ENCODE data around the gene PSD2.

PSD2 gene

GRCh38 chr5:139843991-139844390, 48.4 kb downstream of the PSD2 start:
- ChIA-PET CTCF (interaction anchor here (0.7 to 9.0 kb wide), 25 partner anchors 8 to 154 kb away, joined by 3 to 108 read pairs (median 5); no protein-coding TSS in a partner anchor), POLR2A (interaction anchor here (0.6 kb wide), 1 partner anchor 1163 kb away, joined by 8 read pairs; no protein-coding TSS in a partner anchor)
- no peak for TF ChIP-seq CTCF (IDR thresholded peaks at IDR 0.05; ENCODE audit: control extremely low read depth, extremely low read depth, low read depth, missing control alignments)
- peak; percentile 41 for DNase-seq (ENCODE audit: extremely low spot score)

- DNase-seq (ENCODE audit: extremely low spot score) = peak; percentile 84
- POLR2A ChIA-PET = interaction anchor here (0.6 kb wide), 1 partner anchor 1163 kb away, joined by 8 read pairs; no protein-coding TSS in a partner anchor
- TF ChIP-seq CTCF (IDR thresholded peaks at IDR 0.05; ENCODE audit: control extremely low read depth, extremely low read depth, low read depth, missing control alignments) = peak; percentile 89
- CTCF ChIA-PET = interaction anchor here (0.7 to 9.0 kb wide), 23 partner anchors 8 to 123 kb away, joined by 3 to 108 read pairs (median 5); no protein-coding TSS in a partner anchor
These were observed 49.0 kb downstream of the PSD2 start for GRCh38 chr5:139844472-139845145.

GRCh38 chr5:139845846-139846681, 50.5 kb downstream of the PSD2 start:
- TF ChIP-seq CTCF (IDR thresholded peaks at IDR 0.05; ENCODE audit: control extremely low read depth, extremely low read depth, low read depth, missing control alignments) = no peak
- no peak for DNase-seq (ENCODE audit: extremely low spot score)
- ChIA-PET CTCF (interaction anchor here (0.8 to 9.0 kb wide), 12 partner anchors 9 to 202 kb away, joined by 3 to 108 read pairs (median 4); no protein-coding TSS in a partner anchor), POLR2A (no interaction called here)

GRCh38 chr5:139847091-139847490, 51.5 kb downstream of the PSD2 start:
- ChIA-PET CTCF (interaction anchor here (0.7 to 9.0 kb wide), 7 partner anchors 10 to 121 kb away, joined by 3 to 108 read pairs (median 3); no protein-coding TSS in a partner anchor), POLR2A (no interaction called here)
- no peak for DNase-seq (ENCODE audit: extremely low spot score)
- no peak for TF ChIP-seq CTCF (IDR thresholded peaks at IDR 0.05; ENCODE audit: control extremely low read depth, extremely low read depth, low read depth, missing control alignments)

- TF ChIP-seq CTCF (IDR thresholded peaks at IDR 0.05; ENCODE audit: control extremely low read depth, extremely low read depth, low read depth, missing control alignments) = no peak
- ChIA-PET POLR2A (no interaction called here), CTCF (interaction anchor here (0.7 to 9.0 kb wide), 9 partner anchors 11 to 122 kb away, joined by 3 to 108 read pairs (median 5); no protein-coding TSS in a partner anchor)
- DNase-seq (ENCODE audit: extremely low spot score) = peak; percentile 71
These were observed 52.3 kb downstream of the PSD2 start for GRCh38 chr5:139847790-139848507.

All from GM10248 (cell line).